Measurements from ENCODE around the gene NGFR.

- TF ChIP-seq CTCF (IDR thresholded peaks at IDR 0.05; ENCODE audit: low read length) (no peak), EZH2 (optimal IDR thresholded peaks at IDR 0.05; ENCODE audit: low read depth, low read length) (no peak)
Measured at GRCh38 chr17:49472527-49472926, 22.6 kb upstream of the NGFR start.
